ENCODE results near the gene FADS6. TPM values are rescaled to one million over a fixed set of nuclear protein-coding genes. Genes with fewer than 3 reads are reported as not detected.
A peak's percentile ranks its signal among the peaks of the same experiment; 100 is the strongest.

FADS6 gene
- total RNA-seq, 1 donor from 2014 or later = not detected

- peak overlapping the region; percentile 40 for H3K4me3 ChIP-seq (ENCODE audit: low read depth, low read length)
- peak; percentile 61 for TF ChIP-seq CTCF (conservative IDR thresholded peaks at IDR 0.05; ENCODE audit: low read depth, low read length)
Observed at GRCh38 chr17:74923538-74924249, 30.3 kb upstream of the FADS6 start.

GRCh38 chr17:74922694-74923537 is 29.5 kb upstream of the FADS6 start, which contains the start of gene USH1G:
USH1G (minus strand) TSS chr17:74923255; CDS start chr17:74923073, 182 bp downstream.
- no peak for TF ChIP-seq CTCF (conservative IDR thresholded peaks at IDR 0.05; ENCODE audit: low read depth, low read length)
- DNase-seq (ENCODE audit: low read depth) = no peak
- peak within 1 kb of the TSS; percentile 40 for H3K4me3 ChIP-seq (ENCODE audit: low read depth, low read length)

More at GRCh38 chr17:74923538-74924249, 30.3 kb upstream of the FADS6 start:
- DNase-seq (ENCODE audit: low read depth) = no peak

GRCh38 chr17:74922172-74922571 is 28.7 kb upstream of the FADS6 start:
- no peak for DNase-seq (ENCODE audit: low read depth)
- no peak overlapping the region for H3K4me3 ChIP-seq (ENCODE audit: low read depth, low read length)
- no peak for TF ChIP-seq CTCF (conservative IDR thresholded peaks at IDR 0.05; ENCODE audit: low read depth, low read length)

- DNase-seq (ENCODE audit: low read depth) = no peak
- no peak overlapping the region for H3K4me3 ChIP-seq (ENCODE audit: low read depth, low read length)
- TF ChIP-seq CTCF (conservative IDR thresholded peaks at IDR 0.05; ENCODE audit: low read depth, low read length) = no peak
Observed at GRCh38 chr17:74921769-74922168, 28.3 kb upstream of the FADS6 start.

GRCh38 chr17:74921026-74921681 is 27.7 kb upstream of the FADS6 start:
- H3K4me3 ChIP-seq (ENCODE audit: low read depth, low read length) = no peak overlapping the region
- DNase-seq (ENCODE audit: low read depth) = no peak
- TF ChIP-seq CTCF (conservative IDR thresholded peaks at IDR 0.05; ENCODE audit: low read depth, low read length) = no peak

GRCh38 chr17:74920642-74921025 is 27.2 kb upstream of the FADS6 start:
- DNase-seq (ENCODE audit: low read depth) = no peak

More at GRCh38 chr17:74920642-74921025, 27.2 kb upstream of the FADS6 start:
- no peak overlapping the region for H3K4me3 ChIP-seq (ENCODE audit: low read depth, low read length)
- no peak for TF ChIP-seq CTCF (conservative IDR thresholded peaks at IDR 0.05; ENCODE audit: low read depth, low read length)
